Choroid plexus epithelial cell (primary cell): ENCODE data around the gene ARSB.

Source experiments
- DNase-seq: peaks from one replicate; pipeline ENCODE4 v3.0.0-alpha.2; 2010; ENCODE audit warnings: low read depth
- H3K4me3 ChIP-seq: 2 replicates; pipeline ENCODE4 v1.5.1; 2011; ENCODE audit warnings: low read depth, mild to moderate bottlenecking, control low read depth, low read length, moderate library complexity
- CTCF ChIP-seq: conservative IDR thresholded peaks from 2 replicates; pipeline ENCODE4 v1.5.1; 2011; ENCODE audit warnings: low read depth, mild to moderate bottlenecking, control low read depth, inconsistent platforms, low read length, moderate library complexity

ARSB gene

GRCh38 chr5:78794693-78795215 lies 190.4 kb downstream of the ARSB start:
- DNase-seq, result no peak
- TF ChIP-seq CTCF, result no peak
- H3K4me3 ChIP-seq, result no peak overlapping the region

- no peak for DNase-seq
- TF ChIP-seq CTCF, result no peak
- no peak overlapping the region for H3K4me3 ChIP-seq
These were observed 191.0 kb downstream of the ARSB start for GRCh38 chr5:78793907-78794662.

GRCh38 chr5:78792345-78793055 lies 192.6 kb downstream of the ARSB start:
- DNase-seq, result no peak
- no peak for TF ChIP-seq CTCF

GRCh38 chr5:78791501-78792100 lies 193.5 kb downstream of the ARSB start:
- no peak overlapping the region for H3K4me3 ChIP-seq
- TF ChIP-seq CTCF, result no peak
- no peak for DNase-seq

More at GRCh38 chr5:78792345-78793055, 192.6 kb downstream of the ARSB start:
- H3K4me3 ChIP-seq, result no peak overlapping the region

GRCh38 chr5:78787783-78788182 lies 197.3 kb downstream of the ARSB start:
- H3K4me3 ChIP-seq, result peak overlapping the region; percentile 25
- TF ChIP-seq CTCF, result no peak
- peak; percentile 73 for DNase-seq

GRCh38 chr5:78785454-78785853 lies 199.7 kb downstream of the ARSB start:
- no peak overlapping the region for H3K4me3 ChIP-seq
- DNase-seq, result no peak
- no peak for TF ChIP-seq CTCF
